HEK293T (cell line): ENCODE data around the gene GAS2L1.

Experiments used
- BHLHE40 ChIP-seq: fragments of 450-650 bp; IDR thresholded peaks from 2 replicates; pipeline ENCODE4 v1.6.1; 2016; ENCODE audit warnings: mild to moderate bottlenecking, moderate library complexity, borderline replicate concordance
- ELF4 ChIP-seq: fragments of 450-650 bp; IDR thresholded peaks from 2 replicates; pipeline ENCODE4 v1.6.1; 2017; ENCODE audit warnings: antibody characterized with exemption
- FOXA1 ChIP-seq: fragments of 450-650 bp; IDR thresholded peaks from 2 replicates; pipeline ENCODE4 v1.6.1; 2016; ENCODE audit warnings: mild to moderate bottlenecking
- FOXK2 ChIP-seq: fragments of 450-650 bp; IDR thresholded peaks from 2 replicates; pipeline ENCODE4 v1.6.1; 2016; ENCODE audit warnings: mild to moderate bottlenecking
- FOXM1 ChIP-seq: fragments of 450-650 bp; IDR thresholded peaks from 2 replicates; pipeline ENCODE4 v1.6.1; 2017; ENCODE audit warnings: mild to moderate bottlenecking, borderline replicate concordance
- L3MBTL2 ChIP-seq: fragments of 450-650 bp; conservative IDR thresholded peaks from 2 replicates; pipeline ENCODE4 v1.6.1; 2016; ENCODE audit warnings: mild to moderate bottlenecking
- LEF1 ChIP-seq: fragments of 450-650 bp; IDR thresholded peaks from 2 replicates; pipeline ENCODE4 v1.6.1; 2017; ENCODE audit warnings: mild to moderate bottlenecking, borderline replicate concordance
- NFRKB ChIP-seq: fragments of 450-650 bp; IDR thresholded peaks from 2 replicates; pipeline ENCODE4 v1.6.1; 2016; ENCODE audit warnings: mild to moderate bottlenecking, moderate library complexity
- SP1 ChIP-seq: fragments of 450-650 bp; IDR thresholded peaks from 2 replicates; pipeline ENCODE4 v1.6.1; 2017
- SUZ12 ChIP-seq: fragments of 450-650 bp; IDR thresholded peaks from 2 replicates; pipeline ENCODE4 v1.6.1; 2016; ENCODE audit warnings: mild to moderate bottlenecking
- TARDBP ChIP-seq: fragments of 450-650 bp; IDR thresholded peaks from 2 replicates; pipeline ENCODE4 v1.6.1; 2016
- ZNF384 ChIP-seq: fragments of 450-650 bp; IDR thresholded peaks from 2 replicates; pipeline ENCODE4 v1.6.1; 2016

DNA sequence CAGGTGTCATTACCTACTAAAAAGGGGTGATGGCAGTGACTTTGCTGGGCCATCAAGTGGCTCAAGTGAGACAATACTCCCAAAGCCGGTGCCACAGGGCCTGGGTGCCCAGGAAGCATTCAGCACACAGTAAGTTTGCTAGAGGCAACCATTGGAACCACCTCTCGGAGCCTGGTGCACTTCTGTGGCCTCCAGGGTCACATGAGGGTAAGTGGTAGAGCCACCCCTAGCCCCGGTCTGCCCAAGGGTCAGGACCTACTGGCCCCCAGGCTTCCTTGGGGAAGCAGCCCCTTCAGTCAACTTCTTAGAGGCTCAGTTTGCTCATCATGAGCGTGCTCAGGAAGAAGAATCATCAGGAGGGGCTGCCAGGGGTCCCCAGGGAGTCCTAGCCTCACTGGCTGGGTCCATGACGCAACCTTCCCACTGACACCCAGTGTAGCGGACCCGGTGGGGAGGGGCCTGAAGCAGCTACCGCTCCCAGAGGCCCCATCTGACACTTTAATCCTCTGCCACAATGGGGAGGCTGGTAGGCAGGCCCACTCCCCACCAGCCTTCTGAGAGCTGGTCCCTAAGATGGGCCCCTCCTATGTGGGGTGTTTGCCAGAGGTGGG lies 26.5 kb downstream of the GAS2L1 start:
- TF ChIP-seq SUZ12 = no peak
- no peak for TF ChIP-seq SP1
- TF ChIP-seq BHLHE40 = no peak
- TF ChIP-seq LEF1 = no peak
- TF ChIP-seq FOXA1 = no peak
- TF ChIP-seq ZNF384 = no peak
- no peak for TF ChIP-seq L3MBTL2
- no peak for TF ChIP-seq NFRKB
- no peak for TF ChIP-seq TARDBP
- no peak for TF ChIP-seq ELF4
- no peak for TF ChIP-seq FOXM1
- TF ChIP-seq FOXK2 = no peak
